NCI-H2227 treated with DMSO at 0.1 percent for 48 hours (cell line): Measurements from ENCODE around the gene HHATL.

Experiments used
- DNase-seq: peaks from one replicate; lab custom pipeline; 2025; lab: John Stamatoyannopoulos, UW

HHATL gene

DNA sequence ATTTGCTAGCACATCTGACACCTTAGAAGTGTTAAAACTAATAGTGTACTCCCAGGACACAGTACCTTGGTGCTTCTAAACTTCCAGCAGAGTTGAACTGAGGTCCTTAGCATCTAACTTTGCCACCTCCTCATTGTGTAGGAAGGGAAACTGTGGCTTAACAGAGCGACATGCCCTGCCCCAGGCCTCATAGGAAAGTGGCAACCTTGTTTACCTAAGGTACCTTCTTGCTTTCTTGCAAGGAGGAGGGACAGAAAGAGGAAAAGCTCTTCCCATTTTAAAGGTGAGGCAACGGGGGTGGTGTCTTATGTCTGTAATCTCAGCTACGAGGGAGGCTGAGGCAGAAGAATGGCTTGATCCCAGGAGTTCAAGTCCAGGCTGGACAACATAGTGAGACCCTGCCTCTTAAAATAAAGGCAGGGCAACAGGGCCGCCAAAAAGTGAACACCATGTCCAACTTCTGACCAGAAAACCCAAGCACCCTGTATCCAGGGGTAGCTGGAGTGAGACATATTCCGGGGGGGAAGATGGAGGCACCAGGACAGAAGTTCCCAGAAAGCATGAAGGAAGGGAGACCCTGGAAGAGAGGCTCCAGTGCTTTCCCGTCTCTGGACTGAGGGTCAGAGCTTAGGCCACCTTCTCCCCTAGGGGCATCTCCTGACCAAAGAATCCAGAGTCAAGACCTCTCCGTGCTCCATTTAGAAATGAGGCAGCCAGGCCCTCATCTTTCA, 17.8 kb downstream of the HHATL start:
- no peak for DNase-seq

DNA sequence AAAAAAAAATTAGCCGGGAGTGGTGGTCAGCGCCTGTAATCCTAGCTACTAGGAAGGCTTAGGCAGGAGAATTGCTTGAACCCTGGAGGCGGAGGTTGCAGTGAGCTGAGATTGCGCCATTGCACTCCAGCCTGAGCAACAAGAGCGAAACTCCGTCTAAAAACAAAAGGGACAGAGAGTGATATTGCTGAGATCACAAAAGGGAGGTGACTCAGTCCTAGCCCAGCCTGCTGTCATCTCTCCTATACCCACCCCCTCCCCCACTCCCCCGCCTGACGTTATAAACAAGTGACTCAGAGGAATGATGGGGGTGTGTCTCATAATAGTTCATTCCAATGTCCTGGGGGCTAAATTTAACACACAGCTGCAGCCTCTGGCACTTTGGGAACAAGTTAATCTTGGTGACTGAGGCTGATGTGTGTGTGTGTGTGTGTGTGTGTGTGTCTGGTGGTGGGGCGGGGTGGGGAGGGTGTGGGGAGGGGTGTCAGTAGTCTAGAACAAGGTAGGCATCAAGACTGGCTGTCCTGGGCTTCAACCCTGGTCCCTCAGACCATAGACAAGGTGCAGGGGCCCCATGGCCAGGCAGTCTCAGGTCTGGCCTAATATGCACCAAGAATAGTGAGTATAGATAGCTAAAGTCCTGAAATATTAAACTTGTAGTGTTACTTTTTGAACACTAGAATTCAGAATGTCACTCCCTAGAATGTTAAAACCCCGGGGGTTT, 18.6 kb downstream of the HHATL start:
- DNase-seq = no peak

DNA sequence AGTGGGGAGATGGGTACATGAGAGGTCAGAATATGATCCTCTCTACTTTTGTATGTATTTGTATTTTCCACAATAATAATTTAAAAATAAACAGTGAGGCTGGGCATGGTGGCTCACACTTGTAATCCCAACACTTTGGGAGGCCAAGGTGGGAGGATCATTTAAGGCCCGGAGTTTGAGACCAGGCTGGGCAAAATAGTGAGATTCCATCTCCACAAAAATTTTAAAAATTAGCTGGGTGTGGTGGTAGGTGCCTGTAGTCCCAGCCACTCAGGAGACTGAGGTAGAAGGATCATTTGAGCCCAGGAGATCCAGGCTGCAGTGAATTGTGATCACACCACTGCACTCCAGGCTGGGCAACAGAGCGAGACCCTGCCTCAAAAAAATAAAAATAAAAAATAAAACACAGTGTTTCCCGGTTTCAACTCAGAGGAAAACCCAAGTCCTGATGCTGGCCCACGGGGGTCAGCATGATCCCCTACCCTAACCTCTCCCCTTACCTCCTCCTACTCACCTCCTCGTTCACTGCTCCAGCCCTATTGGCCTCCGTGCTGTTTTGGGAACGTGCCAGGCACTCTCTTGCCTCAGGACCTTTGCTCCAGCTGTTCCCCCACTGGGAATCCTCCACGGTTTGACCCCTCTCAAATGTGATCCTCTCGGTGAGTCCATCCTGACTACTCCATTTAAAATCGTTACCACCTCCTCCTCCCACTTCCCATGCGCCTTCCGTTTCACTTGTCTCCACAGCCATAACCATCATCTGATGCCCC, 20.1 kb downstream of the HHATL start:
- DNase-seq = no peak

DNA sequence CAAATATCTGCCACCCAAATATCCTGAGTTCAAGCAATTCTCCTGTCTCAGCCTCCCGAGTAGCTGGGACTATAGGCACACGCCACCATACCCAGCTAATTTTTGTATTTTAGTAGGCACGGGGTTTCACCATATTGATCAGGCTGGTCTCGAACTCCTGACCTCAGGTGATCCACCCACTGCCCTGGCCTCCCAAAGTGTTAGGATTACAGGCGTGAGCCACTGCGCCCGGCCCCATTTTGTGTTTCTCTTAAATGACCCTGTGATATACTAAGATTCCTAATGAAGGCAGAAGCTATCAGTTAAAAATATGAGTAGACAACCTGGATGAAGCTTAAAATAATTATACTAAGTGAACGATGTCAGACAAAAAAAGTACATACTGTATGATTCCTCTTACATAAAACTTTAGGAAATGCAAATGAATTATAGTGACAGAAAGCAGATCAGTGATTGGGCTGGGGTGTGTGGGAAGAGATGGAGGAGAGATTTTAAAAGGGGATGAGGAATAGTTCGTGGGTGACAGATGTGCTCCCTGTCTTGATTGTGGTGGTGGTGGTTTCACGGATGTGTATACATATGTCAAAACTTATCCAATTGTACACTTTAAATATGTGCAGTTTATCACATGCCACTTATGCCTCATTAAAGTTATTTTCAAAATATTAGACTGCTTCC, 21.1 kb downstream of the HHATL start:
- DNase-seq = no peak

DNA sequence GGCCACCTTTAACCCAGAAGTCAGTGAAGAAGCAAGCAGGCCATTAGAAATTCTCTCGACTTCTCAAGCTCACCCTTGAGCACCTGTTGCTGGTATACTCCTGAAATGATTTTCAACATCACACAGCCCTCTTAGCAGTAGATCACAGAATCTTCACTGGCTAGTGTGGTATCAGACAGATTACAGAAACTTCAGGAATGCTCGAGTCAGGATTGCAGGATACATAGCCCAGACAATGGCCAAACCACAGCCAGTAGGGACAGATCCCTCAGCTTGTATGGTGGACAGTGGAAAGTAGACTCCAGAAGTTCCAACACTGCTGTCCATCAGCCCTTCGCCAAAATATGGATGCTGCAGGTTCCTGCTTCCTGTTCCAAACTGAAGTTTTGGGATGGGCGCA, 21.8 kb downstream of the HHATL start:
- no peak for DNase-seq

DNA sequence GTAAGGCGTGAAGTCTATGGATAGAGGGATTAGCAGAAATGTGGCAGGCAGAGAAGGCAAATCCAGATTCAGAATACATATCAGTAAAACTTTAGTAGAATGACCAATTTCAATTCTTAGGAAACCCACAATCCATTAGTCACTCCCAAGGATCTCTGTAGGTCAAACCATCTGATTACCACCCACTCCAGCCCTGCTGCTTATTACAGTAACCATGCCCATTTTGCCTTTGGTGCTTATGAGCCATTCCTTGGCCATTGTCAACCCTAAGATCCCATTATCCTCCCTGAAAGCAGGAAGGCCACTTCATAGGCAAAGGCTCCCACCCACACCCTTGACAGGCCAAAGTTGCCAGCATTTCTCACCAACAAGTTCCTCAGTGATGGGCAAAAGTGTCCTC, 22.3 kb downstream of the HHATL start:
- no peak for DNase-seq

DNA sequence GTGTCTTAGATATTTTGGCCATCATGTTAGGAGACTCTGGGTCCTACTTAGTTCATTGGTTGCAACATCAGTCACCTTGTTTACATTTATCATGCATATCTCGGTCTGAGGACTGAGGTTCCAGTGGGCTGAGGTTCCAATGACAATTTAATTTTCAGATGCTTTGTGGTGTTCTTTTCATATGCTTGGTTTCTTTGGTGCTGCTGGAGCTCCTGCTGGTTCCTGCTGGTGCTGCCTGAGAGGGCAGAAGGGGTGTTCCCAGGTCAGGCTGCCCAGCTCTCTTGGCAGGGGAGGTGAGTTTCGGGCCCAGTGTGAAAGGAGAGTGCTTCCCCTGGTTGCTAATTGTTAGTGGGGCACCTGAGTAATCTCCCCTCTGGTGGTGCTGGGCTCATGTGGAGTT, 24.2 kb downstream of the HHATL start:
- no peak for DNase-seq

DNA sequence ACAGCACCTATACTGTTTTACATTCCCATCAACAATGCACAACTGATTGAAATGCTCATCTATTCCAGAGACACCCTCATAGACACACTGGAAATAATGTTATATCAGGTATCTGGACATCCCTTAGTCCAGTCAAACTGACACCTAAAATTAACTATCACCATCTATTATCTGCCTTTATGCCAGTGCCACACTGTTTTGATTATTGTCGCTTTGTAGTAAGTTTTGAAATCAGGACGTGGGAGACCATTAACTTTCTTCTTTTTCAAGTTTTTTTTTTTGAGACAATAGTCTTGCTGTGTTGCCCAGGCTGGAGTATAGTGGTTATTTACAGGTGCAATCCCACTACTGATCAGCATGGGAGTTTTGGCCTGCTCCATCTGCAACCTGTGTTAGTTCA, 26.7 kb downstream of the HHATL start:
- no peak for DNase-seq

DNA sequence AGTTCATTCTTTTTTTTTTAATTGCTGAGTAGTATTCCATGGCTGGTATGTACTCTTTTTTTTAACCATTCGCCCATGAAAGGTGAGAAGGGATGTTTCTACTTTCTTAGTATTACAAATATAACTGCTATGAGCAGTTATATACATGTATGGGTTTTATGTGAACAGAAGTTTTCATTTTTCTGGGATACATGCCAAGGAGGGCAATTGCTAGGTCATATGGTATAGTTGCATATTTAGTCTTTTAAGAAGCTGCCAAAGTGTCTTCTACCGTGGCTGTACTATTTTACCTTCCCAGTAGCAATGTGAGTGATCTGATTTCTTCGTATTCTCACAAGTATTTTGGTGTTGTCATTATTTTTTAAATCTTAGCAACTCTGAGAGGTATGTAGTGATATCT, 28.5 kb downstream of the HHATL start:
- no peak for DNase-seq

DNA sequence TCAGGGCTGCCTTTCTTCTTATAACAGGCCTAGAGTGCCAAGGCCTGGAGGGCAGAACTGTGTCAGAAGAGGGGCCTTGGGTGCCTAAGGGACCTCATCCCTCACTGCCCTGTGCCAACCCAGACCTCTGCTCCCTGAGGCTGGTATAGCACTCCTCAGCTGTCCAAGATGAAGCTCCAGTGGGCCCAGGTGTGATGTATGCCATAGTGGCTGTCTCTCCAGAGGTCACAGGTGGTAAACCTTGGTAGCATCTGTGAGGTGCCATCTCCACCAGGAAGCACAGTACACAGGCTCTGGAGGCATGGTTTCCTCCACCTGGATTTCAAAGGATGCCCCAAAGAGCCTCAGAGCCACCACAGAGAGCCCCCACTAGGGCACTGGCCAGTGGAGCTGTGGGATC, 29.5 kb downstream of the HHATL start:
- DNase-seq = no peak

DNA sequence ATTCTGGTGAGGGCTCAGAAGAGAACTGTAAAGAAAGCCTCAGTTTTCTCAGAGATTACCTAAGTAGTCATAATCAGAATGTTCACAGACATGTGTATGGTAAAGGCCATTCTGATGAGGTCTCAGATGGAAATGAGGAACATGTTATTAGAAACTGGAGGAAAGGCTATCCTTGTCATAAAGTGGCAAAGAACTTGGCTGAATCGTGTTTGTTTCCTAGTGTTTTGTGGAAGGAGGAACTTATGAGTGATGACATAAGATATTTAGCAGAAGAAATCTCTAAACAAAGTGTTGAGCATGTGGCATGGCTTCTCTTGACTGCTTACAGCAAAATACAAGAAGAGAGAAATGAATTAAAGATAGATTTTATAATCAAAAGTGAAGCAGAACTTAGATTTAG, 30.1 kb downstream of the HHATL start:
- no peak for DNase-seq

DNA sequence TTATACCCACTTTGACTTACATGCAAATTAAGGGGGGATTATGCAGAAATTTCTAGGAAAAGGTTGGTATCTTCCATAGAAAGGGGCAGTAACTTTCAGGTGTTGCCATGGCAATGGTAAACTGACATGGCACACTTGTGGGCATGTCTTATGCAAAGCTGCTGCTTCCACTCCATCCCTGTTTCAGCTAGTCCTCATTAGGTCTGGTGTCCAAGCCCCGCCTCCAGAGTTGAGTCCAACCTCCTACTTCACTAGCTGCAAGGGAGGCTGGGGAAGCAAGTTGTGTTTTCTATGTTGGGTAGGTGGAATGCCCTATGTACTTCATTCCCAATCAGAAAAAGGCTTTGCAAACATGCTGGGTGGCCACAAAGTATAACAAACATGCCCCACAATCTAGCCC, 31.9 kb downstream of the HHATL start:
- DNase-seq = no peak

DNA sequence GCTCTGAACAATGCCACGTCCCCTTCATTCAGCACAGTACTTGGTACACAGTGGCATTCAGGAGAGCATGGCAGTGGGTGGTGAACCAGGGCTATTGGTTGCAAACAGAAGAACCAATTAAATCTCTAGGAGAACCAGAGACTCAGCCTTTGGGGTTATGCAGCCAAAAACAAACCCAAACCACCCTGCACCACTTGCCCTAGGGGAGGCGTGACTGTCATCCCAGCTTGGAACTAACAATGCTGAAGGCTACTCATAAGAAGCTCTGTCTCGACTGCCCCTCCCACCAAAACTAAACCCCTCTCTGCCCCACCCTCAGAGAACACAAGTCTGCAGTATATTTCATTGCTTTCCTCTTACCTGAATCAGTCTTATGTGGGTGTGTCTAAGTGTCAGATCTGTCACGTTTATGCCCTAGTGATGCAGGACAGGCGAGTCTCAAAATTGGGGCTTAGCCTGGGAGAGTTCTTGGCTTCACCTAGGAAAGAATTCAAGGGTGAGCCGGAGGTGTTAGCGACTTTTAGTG, 32.5 kb downstream of the HHATL start:
- DNase-seq = no peak

DNA sequence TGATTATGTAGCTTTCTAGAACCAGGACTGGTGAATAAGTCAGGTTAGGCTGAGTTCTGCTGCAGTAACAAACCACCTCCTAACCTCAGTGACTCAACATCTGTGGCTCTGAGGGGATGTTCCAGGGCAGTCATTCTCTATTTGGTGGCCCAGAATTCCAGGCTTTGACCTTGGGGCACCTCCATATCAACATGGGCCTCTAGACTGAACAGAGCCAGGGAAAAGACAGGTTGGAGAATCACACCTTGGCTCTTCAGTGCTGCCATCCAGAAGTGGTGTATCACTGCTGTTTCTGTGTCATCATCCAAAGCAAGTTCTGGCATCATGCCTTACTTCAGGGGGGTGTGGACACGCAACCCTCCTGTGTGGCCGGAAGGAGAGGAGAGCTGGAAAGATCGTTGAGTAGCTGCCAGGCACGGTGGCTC, 33.8 kb downstream of the HHATL start:
- no peak for DNase-seq

DNA sequence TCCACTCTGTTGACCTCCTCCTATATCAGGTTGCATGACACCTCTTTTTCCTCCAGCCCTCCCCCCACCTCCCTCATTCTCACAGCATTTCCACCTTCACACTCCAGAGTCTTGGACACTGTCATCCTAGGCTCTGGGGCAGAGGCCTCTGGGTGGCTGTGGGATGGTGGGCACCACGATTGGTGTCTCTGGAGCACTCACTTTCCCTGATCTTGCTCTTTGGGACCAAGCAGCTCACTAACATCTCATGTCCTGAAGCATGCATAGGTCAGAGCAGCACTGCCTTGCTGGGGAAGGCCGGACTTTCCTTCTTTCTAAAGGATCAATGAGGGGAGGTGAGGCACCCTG, 34.2 kb downstream of the HHATL start:
- no peak for DNase-seq

DNA sequence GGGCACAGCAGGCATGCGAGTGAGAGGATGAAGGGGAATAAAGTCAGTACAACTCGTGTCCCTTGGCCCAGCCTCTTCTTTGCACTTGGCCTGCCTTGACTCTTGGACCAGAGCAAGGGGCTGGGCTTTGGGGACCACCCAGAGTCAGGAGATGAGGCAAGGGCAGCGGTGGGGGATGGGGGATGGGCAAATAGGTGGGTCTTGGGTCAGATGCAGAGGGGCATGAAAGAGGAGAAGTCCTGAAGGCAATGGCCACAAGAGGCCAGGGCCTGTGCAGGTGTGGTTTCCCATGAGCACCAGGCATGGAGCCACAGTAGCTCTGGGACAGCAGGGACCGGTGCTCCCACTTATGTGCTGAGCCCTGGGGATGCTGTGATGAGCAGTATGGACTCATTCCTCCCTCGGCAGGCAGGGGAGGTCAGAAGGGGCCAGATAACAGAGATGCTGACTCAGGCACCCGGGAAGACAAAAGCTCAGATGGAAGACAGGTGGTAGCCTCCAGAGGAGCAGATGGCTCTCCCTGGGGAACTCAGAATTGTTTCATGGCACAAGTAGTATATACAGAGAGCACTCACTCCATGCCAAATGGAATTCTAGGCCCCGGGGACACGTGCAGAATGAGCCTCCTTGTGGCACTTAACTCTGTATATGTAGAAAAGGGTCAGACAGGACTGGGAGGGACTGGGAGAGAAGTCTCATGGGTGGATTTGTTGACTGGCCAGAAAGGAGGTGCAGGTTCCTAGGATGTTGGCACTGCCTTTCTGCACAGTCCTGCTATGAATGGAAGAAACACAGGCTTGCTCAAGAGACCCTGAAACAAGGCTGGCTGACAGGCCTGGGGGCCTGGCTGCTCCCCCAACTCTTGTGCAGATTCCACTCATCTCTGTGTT, 34.8 kb downstream of the HHATL start:
- no peak for DNase-seq

DNA sequence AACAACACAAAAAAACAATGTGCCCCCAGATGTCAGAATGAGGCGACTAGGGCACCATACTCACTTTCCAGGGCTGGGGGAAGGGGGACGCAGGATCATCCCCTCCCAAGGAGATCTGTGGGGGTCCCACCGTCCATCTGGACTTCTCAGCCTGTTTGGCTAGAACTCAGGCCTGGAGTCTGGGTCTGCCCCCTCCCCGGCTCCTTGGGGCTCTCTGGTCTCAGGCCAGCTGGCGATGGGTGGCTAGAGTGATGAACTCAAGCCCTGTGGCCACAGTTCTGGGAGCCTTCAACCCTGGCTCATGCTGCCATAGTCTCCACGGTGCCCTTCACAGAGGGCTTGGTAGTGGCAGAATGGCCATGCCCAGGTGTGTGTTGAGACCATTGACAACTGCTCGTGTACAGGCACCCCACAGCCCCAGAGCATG, 35.5 kb downstream of the HHATL start:
- DNase-seq = no peak

DNA sequence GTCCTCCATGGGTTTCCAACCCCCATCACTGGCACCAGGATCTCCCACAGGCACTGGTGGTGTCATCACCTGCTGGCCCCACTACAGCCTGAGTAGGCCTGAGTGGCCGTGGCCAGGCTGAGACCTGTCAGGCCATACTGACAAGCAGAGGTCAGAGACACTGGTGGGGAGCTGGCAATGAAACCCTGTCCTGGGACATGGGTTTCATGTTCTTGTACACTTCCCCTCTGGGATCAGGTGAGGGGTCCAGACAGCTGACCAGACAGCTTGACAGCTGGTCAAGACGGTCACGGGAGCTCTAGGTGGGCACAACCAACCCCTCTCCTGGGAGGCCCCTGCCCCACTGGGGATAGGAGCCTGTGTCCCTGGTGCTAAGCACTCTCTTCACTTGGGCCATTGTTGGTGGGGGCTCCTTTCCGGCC, 36.0 kb downstream of the HHATL start:
- no peak for DNase-seq

DNA sequence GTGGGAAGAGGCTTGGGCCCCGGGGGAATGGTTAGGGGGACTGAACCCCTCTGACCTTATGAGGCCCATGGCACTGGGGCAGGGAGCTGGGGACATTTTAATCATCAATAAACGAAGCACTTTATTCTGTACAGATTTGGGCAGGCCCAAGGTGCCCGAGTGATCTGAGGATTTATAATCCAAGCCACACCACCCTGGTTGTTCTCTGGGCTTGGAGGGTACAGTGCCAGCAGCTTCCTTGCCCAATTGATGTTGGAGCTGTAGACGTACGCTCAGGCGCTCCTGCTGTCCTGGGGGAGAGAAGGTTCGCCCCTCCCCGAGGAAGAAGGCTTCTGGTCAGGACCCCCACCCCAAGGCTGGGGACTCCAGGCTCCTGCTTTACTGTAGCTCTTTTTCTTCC, 36.6 kb downstream of the HHATL start:
- no peak for DNase-seq

DNA sequence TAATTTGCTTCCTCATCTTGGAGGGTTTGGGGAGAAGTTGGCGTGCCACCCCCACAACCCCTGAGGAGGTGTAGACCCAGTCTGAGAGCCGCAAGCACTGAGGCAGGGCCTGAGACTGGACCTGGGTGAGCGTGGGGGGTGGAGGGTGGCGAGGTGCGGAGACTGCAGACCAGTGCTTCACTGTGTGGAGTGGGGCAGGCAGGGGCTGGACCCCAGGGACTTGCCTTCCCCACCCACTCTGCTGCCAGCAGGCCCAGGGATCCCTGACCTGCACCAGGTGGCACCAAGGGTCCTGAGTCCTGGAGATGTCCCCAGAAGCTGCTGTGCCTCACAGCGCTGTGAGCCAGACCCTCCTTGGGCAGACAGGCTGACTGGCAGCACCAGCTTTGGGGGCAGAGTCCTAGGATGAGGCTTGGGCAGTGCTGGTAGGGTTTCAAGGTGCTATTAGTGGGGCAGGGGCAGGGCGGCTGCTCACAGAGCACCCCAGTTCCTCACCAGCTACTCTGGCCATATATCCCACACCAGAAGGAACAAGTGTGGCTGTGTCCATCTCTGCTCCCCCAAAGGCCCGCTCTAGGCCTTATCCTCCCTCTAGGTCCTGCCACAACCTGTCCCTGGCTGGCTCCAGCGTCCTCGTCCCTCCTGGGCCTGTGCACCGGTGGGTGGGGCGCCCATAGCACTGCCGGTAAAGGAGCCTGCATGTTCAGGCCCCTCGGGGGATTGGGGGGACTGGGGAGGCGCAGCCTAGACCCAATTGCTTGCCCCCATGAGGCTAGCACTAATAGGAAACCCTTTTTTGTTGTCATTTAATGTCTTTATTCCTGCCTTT, 37.3 kb downstream of the HHATL start:
- DNase-seq = no peak
